HepG2 (cell line): ENCODE results near the gene TRAF4. TPM values are rescaled to one million over a fixed set of nuclear protein-coding genes. Genes with fewer than 3 reads are reported as not detected.

ENCODE experiments used
- BCL6 ChIP-seq: IDR thresholded peaks from 2 replicates; pipeline ENCODE4 v1.6.1; 2016; ENCODE audit warnings: missing genetic modification reagents, missing compliant biosample characterization
- CBX2 ChIP-seq, 2 experiments: fragments of 200-600 bp in 1 of 2; sonication (generic); formaldehyde crosslinking in 1 of 2; IDR thresholded peaks; 2 replicates each; pipeline versions ENCODE4 v1.7.0 to v1.8.1; 2018 to 2022; ENCODE audit warnings: low read depth in 2 of 2, low read length in 1 of 2, mild to moderate bottlenecking in 1 of 2, missing genetic modification reagents in 1 of 2
- FOXJ3 ChIP-seq: sonication (generic); formaldehyde crosslinking; IDR thresholded peaks from 2 replicates; pipeline ENCODE4 v1.4.0; 2020; ENCODE audit warnings: missing genetic modification reagents, mild to moderate bottlenecking, borderline replicate concordance
- GTF2F1 ChIP-seq: fragments of 150-350 bp; IDR thresholded peaks from 2 replicates; pipeline ENCODE4 v1.6.1; 2014; ENCODE audit warnings: low read length
- MAFG ChIP-seq: sonication (generic); formaldehyde crosslinking; IDR thresholded peaks from 2 replicates; pipeline ENCODE4 v1.5.1; 2020; ENCODE audit warnings: mild to moderate bottlenecking, missing genetic modification reagents
- THAP11 ChIP-seq: IDR thresholded peaks from 2 replicates; pipeline ENCODE4 v1.6.1; 2016; ENCODE audit warnings: missing biosample characterization, missing genetic modification reagents
- ZBTB21 ChIP-seq: sonication (generic); formaldehyde crosslinking; IDR thresholded peaks from 2 replicates; pipeline ENCODE4 v1.4.0; 2020; ENCODE audit warnings: missing genetic modification reagents
- ZNF543 ChIP-seq: sonication (generic); formaldehyde crosslinking; IDR thresholded peaks from 2 replicates; pipeline ENCODE4 v1.4.0; 2020; ENCODE audit warnings: mild to moderate bottlenecking, missing genetic modification reagents
- ZNF572 ChIP-seq: sonication (generic); formaldehyde crosslinking; IDR thresholded peaks from 2 replicates; pipeline ENCODE4 v1.5.1; 2020; ENCODE audit warnings: mild to moderate bottlenecking, missing genetic modification reagents
- ZNF672 ChIP-seq: sonication (generic); formaldehyde crosslinking; IDR thresholded peaks from 2 replicates; pipeline ENCODE4 v1.8.1; 2022; ENCODE audit warnings: missing genetic modification reagents
- polyA plus RNA-seq, 8 experiments: library from polyadenylated mRNA; depleted of rRNA in 3 of 8; stranded (reverse) in 7 of 8; unstranded in 1 of 8; fragments of >200 nt; fragmentation: Illumina TruSeq in 4 of 8; extraction: Trizol in 4 of 8; gene quantifications; 2 replicates each; pipeline versions ENCODE4 v1.2.1 to v1.2.3, GENCODE V29; 2011 to 2016; ENCODE audit warnings: low read depth in 4 of 8, missing spikeins in 1 of 8, mixed read lengths in 1 of 8; ENCODE audit not compliant: insufficient read depth in 1 of 8
- total RNA-seq, 5 experiments: library from RNA; depleted of rRNA; stranded (reverse); fragments of >200 nt; fragmentation: Illumina TruSeq; extraction: Trizol; gene quantifications; 2 replicates each; pipeline ENCODE4 v1.2.3, GENCODE V29; 2016; ENCODE audit warnings: low read depth in 1 of 5
- TF ChIP-seq, protein P1 (sequence below): sonication (generic); formaldehyde crosslinking; conservative IDR thresholded peaks from 2 replicates; pipeline ENCODE4 v1.8.0; 2022; ENCODE audit warnings: mild to moderate bottlenecking, moderate library complexity, missing genetic modification reagents
- TF ChIP-seq, protein P2 (sequence below): IDR thresholded peaks from 2 replicates; pipeline ENCODE4 v1.6.1; 2016; ENCODE audit warnings: missing biosample characterization, missing genetic modification reagents, low read depth
- TF ChIP-seq, protein P3 (sequence below), 2 experiments: sonication (generic) in 1 of 2; formaldehyde crosslinking in 1 of 2; IDR thresholded peaks; 2 replicates each; pipeline versions ENCODE4 v1.4.0 to v1.6.1; 2016 to 2020; ENCODE audit warnings: borderline replicate concordance in 1 of 2, low read depth in 1 of 2, mild to moderate bottlenecking in 1 of 2, missing genetic modification reagents in 1 of 2
- TF ChIP-seq, protein P4 (sequence below): sonication (generic); formaldehyde crosslinking; IDR thresholded peaks from 2 replicates; pipeline ENCODE4 v1.8.1; 2023; ENCODE audit warnings: mild to moderate bottlenecking, inconsistent platforms, moderate library complexity, missing genetic modification reagents, borderline replicate concordance
- TF ChIP-seq, protein P5 (sequence below): sonication (generic); formaldehyde crosslinking; conservative IDR thresholded peaks from 2 replicates; pipeline ENCODE4 v1.4.0; 2020; ENCODE audit warnings: missing genetic modification reagents
- TF ChIP-seq, protein P6 (sequence below): sonication (generic); formaldehyde crosslinking; IDR thresholded peaks from 2 replicates; pipeline ENCODE4 v1.4.0; 2020; ENCODE audit warnings: missing genetic modification reagents, low read depth, mild to moderate bottlenecking, borderline replicate concordance

The TRAF4 gene
- total and polyA plus RNA-seq, 2 of the 13 experiments (the other 11 are each of a cell fraction or from before 2014, with no cell fraction given): 86.0 to 89.9 TPM

DNA sequence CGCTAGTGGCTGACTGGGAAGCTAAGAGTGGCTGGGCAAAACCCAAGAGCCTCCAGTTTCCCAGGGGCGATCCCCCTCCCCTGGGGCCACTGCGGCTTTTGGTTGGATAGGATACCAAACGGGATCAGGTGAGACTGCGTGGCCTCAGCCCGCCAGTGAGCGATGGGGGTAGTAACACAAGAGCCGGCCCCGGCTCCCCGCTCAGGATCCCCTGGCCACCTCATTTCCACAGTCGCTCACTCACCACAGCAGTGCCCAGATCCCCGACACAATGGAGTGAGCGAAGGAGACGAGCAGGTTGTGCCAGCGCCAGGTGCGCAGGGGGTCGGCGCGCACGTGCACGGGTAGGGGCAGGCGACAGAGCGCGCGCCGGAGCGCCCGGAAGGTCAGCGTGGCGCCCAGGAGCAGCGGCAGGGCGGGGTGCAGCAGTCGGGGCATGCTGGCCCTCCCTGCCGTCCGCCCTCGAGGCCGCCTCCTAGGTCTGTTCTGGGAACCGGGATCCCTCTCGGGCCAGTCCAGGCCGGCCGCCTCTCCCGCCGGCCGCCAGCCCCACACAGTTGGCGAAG is 18.1 kb upstream of the TRAF4 start (continued):
- TF ChIP-seq, protein P1, sequence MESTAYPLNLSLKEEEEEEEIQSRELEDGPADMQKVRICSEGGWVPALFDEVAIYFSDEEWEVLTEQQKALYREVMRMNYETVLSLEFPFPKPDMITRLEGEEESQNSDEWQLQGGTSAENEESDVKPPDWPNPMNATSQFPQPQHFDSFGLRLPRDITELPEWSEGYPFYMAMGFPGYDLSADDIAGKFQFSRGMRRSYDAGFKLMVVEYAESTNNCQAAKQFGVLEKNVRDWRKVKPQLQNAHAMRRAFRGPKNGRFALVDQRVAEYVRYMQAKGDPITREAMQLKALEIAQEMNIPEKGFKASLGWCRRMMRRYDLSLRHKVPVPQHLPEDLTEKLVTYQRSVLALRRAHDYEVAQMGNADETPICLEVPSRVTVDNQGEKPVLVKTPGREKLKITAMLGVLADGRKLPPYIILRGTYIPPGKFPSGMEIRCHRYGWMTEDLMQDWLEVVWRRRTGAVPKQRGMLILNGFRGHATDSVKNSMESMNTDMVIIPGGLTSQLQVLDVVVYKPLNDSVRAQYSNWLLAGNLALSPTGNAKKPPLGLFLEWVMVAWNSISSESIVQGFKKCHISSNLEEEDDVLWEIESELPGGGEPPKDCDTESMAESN: peak; percentile 63; the same call in 1 of the 2 replicates
- TF ChIP-seq GTF2F1: no peak
- TF ChIP-seq, protein P2, sequence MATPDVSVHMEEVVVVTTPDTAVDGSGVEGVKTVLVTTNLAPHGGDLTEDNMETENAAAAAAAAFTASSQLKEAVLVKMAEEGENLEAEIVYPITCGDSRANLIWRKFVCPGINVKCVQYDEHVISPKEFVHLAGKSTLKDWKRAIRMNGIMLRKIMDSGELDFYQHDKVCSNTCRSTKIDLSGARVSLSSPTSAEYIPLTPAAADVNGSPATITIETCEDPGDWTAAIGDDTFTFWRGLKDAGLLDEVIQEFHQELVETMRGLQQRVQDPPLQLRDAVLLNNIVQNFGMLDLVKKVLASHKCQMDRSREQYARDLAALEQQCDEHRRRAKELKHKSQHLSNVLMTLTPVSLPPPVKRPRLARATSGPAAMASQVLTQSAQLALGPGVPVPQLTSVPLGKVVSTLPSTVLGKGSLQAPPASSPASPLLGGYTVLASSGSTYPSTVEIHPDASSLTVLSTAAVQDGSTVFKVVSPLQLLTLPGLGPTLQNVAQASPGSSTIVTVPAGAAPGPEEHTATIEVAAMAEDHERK: no peak
- no peak for TF ChIP-seq CBX2 (IDR thresholded peaks at IDR 0.05; ENCODE audit: low read depth, low read length)
- TF ChIP-seq CBX2 (CRISPR knock-in tag; IDR thresholded peaks at IDR 0.05; ENCODE audit: low read depth): no peak
- TF ChIP-seq THAP11 (CRISPR knock-in tag): peak; percentile 66
- no peak for TF ChIP-seq ZBTB21 (CRISPR knock-in tag)
- TF ChIP-seq MAFG (CRISPR knock-in tag): no peak
- TF ChIP-seq, protein P3, sequence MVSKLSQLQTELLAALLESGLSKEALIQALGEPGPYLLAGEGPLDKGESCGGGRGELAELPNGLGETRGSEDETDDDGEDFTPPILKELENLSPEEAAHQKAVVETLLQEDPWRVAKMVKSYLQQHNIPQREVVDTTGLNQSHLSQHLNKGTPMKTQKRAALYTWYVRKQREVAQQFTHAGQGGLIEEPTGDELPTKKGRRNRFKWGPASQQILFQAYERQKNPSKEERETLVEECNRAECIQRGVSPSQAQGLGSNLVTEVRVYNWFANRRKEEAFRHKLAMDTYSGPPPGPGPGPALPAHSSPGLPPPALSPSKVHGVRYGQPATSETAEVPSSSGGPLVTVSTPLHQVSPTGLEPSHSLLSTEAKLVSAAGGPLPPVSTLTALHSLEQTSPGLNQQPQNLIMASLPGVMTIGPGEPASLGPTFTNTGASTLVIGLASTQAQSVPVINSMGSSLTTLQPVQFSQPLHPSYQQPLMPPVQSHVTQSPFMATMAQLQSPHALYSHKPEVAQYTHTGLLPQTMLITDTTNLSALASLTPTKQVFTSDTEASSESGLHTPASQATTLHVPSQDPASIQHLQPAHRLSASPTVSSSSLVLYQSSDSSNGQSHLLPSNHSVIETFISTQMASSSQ (IDR thresholded peaks at IDR 0.05; ENCODE audit: low read depth): no peak
- TF ChIP-seq, protein P3 (CRISPR knock-in tag; IDR thresholded peaks at IDR 0.05; ENCODE audit: borderline replicate concordance): peak; percentile 28; the same call in 1 of the 2 replicates
- TF ChIP-seq, protein P4, sequence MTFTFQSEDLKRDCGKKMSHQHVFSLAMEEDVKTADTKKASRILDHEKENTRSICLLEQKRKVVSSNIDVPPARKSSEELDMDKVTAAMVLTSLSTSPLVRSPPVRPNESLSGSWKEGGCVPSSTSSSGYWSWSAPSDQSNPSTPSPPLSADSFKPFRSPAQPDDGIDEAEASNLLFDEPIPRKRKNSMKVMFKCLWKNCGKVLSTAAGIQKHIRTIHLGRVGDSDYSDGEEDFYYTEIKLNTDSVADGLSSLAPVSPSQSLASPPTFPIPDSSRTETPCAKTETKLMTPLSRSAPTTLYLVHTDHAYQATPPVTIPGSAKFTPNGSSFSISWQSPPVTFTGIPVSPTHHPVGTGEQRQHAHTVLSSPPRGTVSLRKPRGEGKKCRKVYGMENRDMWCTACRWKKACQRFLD (CRISPR knock-in tag): peak; percentile 73; the same call in 1 of the 2 replicates
- peak; percentile 8; the same call in 1 of the 2 replicates for TF ChIP-seq BCL6
- no peak for TF ChIP-seq ZNF572 (CRISPR knock-in tag)
- TF ChIP-seq FOXJ3 (CRISPR knock-in tag): peak; percentile 32; the same call in 1 of the 2 replicates
- TF ChIP-seq ZNF543 (CRISPR knock-in tag): peak; percentile 82
- TF ChIP-seq ZNF672 (CRISPR knock-in tag): 0 out of 2 replicates have a peak, but pooled peaks have one; percentile 68
- TF ChIP-seq, protein P5, sequence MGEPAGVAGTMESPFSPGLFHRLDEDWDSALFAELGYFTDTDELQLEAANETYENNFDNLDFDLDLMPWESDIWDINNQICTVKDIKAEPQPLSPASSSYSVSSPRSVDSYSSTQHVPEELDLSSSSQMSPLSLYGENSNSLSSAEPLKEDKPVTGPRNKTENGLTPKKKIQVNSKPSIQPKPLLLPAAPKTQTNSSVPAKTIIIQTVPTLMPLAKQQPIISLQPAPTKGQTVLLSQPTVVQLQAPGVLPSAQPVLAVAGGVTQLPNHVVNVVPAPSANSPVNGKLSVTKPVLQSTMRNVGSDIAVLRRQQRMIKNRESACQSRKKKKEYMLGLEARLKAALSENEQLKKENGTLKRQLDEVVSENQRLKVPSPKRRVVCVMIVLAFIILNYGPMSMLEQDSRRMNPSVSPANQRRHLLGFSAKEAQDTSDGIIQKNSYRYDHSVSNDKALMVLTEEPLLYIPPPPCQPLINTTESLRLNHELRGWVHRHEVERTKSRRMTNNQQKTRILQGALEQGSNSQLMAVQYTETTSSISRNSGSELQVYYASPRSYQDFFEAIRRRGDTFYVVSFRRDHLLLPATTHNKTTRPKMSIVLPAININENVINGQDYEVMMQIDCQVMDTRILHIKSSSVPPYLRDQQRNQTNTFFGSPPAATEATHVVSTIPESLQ (CRISPR knock-in tag): no peak
- TF ChIP-seq, protein P6, sequence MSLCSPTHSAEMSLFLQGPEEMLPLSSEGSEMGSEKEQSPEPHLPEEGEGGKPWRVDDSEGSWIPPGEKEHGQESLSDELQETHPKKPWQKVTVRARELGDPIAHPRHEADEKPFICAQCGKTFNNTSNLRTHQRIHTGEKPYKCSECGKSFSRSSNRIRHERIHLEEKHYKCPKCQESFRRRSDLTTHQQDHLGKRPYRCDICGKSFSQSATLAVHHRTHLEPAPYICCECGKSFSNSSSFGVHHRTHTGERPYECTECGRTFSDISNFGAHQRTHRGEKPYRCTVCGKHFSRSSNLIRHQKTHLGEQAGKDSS (CRISPR knock-in tag): peak; percentile 61; the same call in 1 of the 2 replicates
